Measurements from ENCODE around the gene ADAM19.

DNA sequence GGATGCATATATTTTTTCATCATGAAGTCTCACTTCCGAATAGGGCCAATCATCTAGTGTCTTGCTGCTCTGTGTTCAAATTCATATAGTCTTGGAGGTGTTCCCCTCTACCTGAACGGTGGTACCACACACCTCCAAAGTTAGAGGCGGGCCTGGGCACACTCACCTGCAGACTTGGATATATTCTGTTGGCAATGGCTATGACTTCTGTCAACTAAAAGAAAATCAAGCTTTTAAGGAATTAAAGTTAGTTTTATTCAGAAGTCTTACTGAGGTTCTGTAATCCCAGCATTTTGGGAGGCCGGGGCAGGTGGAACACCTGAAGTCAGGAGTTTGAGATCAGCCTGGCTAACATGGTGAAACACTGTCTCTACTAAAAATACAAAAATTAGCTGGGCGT is 118.2 kb downstream of the ADAM19 start:
- no peak for TF ChIP-seq POLR2A (IDR thresholded peaks at IDR 0.05)
- TF ChIP-seq, protein P1, sequence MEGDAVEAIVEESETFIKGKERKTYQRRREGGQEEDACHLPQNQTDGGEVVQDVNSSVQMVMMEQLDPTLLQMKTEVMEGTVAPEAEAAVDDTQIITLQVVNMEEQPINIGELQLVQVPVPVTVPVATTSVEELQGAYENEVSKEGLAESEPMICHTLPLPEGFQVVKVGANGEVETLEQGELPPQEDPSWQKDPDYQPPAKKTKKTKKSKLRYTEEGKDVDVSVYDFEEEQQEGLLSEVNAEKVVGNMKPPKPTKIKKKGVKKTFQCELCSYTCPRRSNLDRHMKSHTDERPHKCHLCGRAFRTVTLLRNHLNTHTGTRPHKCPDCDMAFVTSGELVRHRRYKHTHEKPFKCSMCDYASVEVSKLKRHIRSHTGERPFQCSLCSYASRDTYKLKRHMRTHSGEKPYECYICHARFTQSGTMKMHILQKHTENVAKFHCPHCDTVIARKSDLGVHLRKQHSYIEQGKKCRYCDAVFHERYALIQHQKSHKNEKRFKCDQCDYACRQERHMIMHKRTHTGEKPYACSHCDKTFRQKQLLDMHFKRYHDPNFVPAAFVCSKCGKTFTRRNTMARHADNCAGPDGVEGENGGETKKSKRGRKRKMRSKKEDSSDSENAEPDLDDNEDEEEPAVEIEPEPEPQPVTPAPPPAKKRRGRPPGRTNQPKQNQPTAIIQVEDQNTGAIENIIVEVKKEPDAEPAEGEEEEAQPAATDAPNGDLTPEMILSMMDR (IDR thresholded peaks at IDR 0.05), result no peak

Data from body of pancreas (tissue), 4 donors.